Colonic mucosa (tissue), 4 donors: ENCODE data around the gene IRF2. TPM values are rescaled to one million over a fixed set of nuclear protein-coding genes. Genes with fewer than 3 reads are reported as not detected.

Experiments used
- DNase-seq: peaks from one replicate; pipeline ENCODE4 v3.0.0-alpha.2; 2020
- H3K27ac ChIP-seq: fragments of 200-600 bp; one replicate; pipeline ENCODE4 v1.8.0; 2021
- H3K27me3 ChIP-seq: fragments of 200-600 bp; one replicate; pipeline ENCODE4 v1.8.0; 2021
- H3K36me3 ChIP-seq: fragments of 200-600 bp; one replicate; pipeline ENCODE4 v1.8.0; 2021
- H3K4me1 ChIP-seq: fragments of 200-600 bp; one replicate; pipeline ENCODE4 v1.8.0; 2021; ENCODE audit warnings: mild to moderate bottlenecking
- H3K4me3 ChIP-seq: fragments of 200-600 bp; one replicate; pipeline ENCODE4 v1.8.0; 2021
- H3K9ac ChIP-seq, 2 donors: one replicate each; pipeline ENCODE4 v1.7.0; 2013; ENCODE audit warnings: control low read depth in 2 of 2, low read depth in 2 of 2, low read length in 2 of 2
- H3K9me3 ChIP-seq: fragments of 200-600 bp; one replicate; pipeline ENCODE4 v1.8.0; 2021
- CTCF ChIP-seq: fragments of 200-600 bp; IDR thresholded peaks from one replicate; pipeline ENCODE4 v1.8.0; 2022; ENCODE audit warnings: antibody characterized with exemption, mild to moderate bottlenecking
- intact Hi-C: fragments of 100-400 bp; cut with DNase I; formaldehyde crosslinking; loops from one replicate; pipeline ENCODE4 v1.14.1; 2022
- total RNA-seq, 2 donors: library from RNA; stranded (reverse); fragmentation: NEBNext Ultra II Directional in 1 of 2; extraction: Animal tissue kit (Norgen Biotek cat#: 25700) in 1 of 2; gene quantifications; one replicate each; pipeline ENCODE4 v1.2.1, GENCODE V29; 2021
- donor health status: healthy.
- donor health status: DM: no; HTN: no; CAD: no.
- donor health status: DM: no; HTN: no; CAD: no.

IRF2 gene
- total RNA-seq, 2 donors from 2014 or later: 36.2 to 61.9 TPM

GRCh38 chr4:184444215-184444952 lies 30.0 kb downstream of the IRF2 start:
- intact Hi-C loops: no loop called here
- H3K36me3 ChIP-seq: no peaks in the 10 kb centered on the region
- H3K9ac ChIP-seq: no peak overlapping the region
- DNase-seq: no peak
- H3K27me3 ChIP-seq: no peaks in the 10 kb centered on the region
- H3K27ac ChIP-seq: no peak overlapping the region
- no peak overlapping the region for H3K4me3 ChIP-seq
- no peaks in the 10 kb centered on the region for H3K9me3 ChIP-seq
- H3K4me1 ChIP-seq: no peaks in the 10 kb centered on the region
- no peak for TF ChIP-seq CTCF

- Histone ChIP-seq H3K4me1 (no peaks in the 10 kb centered on the region), H3K36me3 (no peaks in the 10 kb centered on the region), H3K4me3 (no peak overlapping the region), H3K27me3 (no peaks in the 10 kb centered on the region), H3K27ac (no peak overlapping the region), H3K9me3 (no peaks in the 10 kb centered on the region), H3K9ac (no peak overlapping the region)
- DNase-seq: no peak
- intact Hi-C loops: no loop called here
- TF ChIP-seq CTCF: no peak
Observed at GRCh38 chr4:184443318-184443717, 31.0 kb downstream of the IRF2 start.

- H3K4me1 ChIP-seq: no peaks in the 10 kb centered on the region
- H3K27ac ChIP-seq: no peak overlapping the region
- no peaks in the 10 kb centered on the region for H3K27me3 ChIP-seq
- DNase-seq: no peak
- intact Hi-C loops: no loop called here
- no peaks in the 10 kb centered on the region for H3K9me3 ChIP-seq
- TF ChIP-seq CTCF: no peak
- H3K4me3 ChIP-seq: no peak overlapping the region
- no peaks in the 10 kb centered on the region for H3K36me3 ChIP-seq
- no peak overlapping the region for H3K9ac ChIP-seq
Observed at GRCh38 chr4:184442314-184442635, 32.1 kb downstream of the IRF2 start.

GRCh38 chr4:184441461-184442313 lies 32.7 kb downstream of the IRF2 start:
- no peak for TF ChIP-seq CTCF
- Histone ChIP-seq H3K27ac (no peak overlapping the region), H3K9ac (no peak overlapping the region), H3K9me3 (no peaks in the 10 kb centered on the region), H3K4me1 (no peaks in the 10 kb centered on the region), H3K36me3 (no peaks in the 10 kb centered on the region), H3K27me3 (no peaks in the 10 kb centered on the region), H3K4me3 (no peak overlapping the region)
- no peak for DNase-seq
- intact Hi-C loops: no loop called here

GRCh38 chr4:184440595-184441358 lies 33.6 kb downstream of the IRF2 start:
- no peaks in the 10 kb centered on the region for H3K9me3 ChIP-seq
- no peaks in the 10 kb centered on the region for H3K4me1 ChIP-seq
- TF ChIP-seq CTCF: no peak
- no peak overlapping the region for H3K9ac ChIP-seq
- DNase-seq: no peak
- no peaks in the 10 kb centered on the region for H3K36me3 ChIP-seq
- H3K27ac ChIP-seq: no peak overlapping the region
- no peaks in the 10 kb centered on the region for H3K27me3 ChIP-seq
- H3K4me3 ChIP-seq: no peak overlapping the region
- intact Hi-C loops: no loop called here
